Upper lobe of left lung (tissue), 6 donors: ENCODE results near the gene PPP2R2B. TPM values are rescaled to one million over a fixed set of nuclear protein-coding genes. Genes with fewer than 3 reads are reported as not detected.

Experiments
- ATAC-seq, 2 donors: fragments of 200-7000 bp; cut with Tn5 transposase; one replicate each; pipeline ENCODE4 v1.9.1; 2022; ENCODE audit warnings: mild to moderate bottlenecking in 2 of 2, moderate library complexity in 2 of 2; ENCODE audit not compliant: low FRiP score in 2 of 2
- DNase-seq, 2 donors: peaks; one replicate each; pipeline ENCODE4 v3.0.0-alpha.2; 2019 to 2020
- H3K27ac ChIP-seq, 4 donors: fragments of 200-600 bp; sonication (generic); one replicate each; pipeline ENCODE4 v1.5.1; 2016 to 2019
- H3K27me3 ChIP-seq, 4 donors: fragments of 200-600 bp; sonication (generic); one replicate each; pipeline ENCODE4 v1.5.1; 2017 to 2019
- H3K36me3 ChIP-seq, 4 donors: fragments of 200-600 bp; sonication (generic); one replicate each; pipeline ENCODE4 v1.5.1; 2016 to 2019
- H3K4me1 ChIP-seq, 4 donors: fragments of 200-600 bp; sonication (generic); one replicate each; pipeline ENCODE4 v1.5.1; 2018 to 2019
- H3K4me3 ChIP-seq, 4 donors: fragments of 200-600 bp; sonication (generic); one replicate each; pipeline ENCODE4 v1.5.1; 2017 to 2019; ENCODE audit warnings: mild to moderate bottlenecking in 2 of 4, moderate library complexity in 1 of 4
- H3K9me3 ChIP-seq, 4 donors: fragments of 200-600 bp; sonication (generic); one replicate each; pipeline ENCODE4 v1.5.1; 2018 to 2019
- CTCF ChIP-seq, 6 experiments: fragments of 450-650 bp in 4 of 6; fragments of 200-600 bp in 2 of 6; sonication (generic) in 2 of 6; IDR thresholded peaks; one replicate each; pipeline ENCODE4 v1.5.1; 2016 to 2019; ENCODE audit warnings: antibody characterized with exemption in 6 of 6
- EP300 ChIP-seq, 4 donors: sonication (generic); formaldehyde crosslinking; IDR thresholded peaks; one replicate each; pipeline ENCODE4 v1.5.1; 2017; ENCODE audit warnings: antibody characterized with exemption in 4 of 4, control low read depth in 2 of 4
- POLR2A ChIP-seq, 4 donors: fragments of 450-650 bp; IDR thresholded peaks; one replicate each; pipeline ENCODE4 v1.5.1; 2016 to 2017; ENCODE audit warnings: antibody characterized with exemption in 4 of 4, mild to moderate bottlenecking in 2 of 4
- POLR2AphosphoS5 ChIP-seq, 2 donors: sonication (generic); formaldehyde crosslinking; IDR thresholded peaks; one replicate each; pipeline ENCODE4 v1.5.1; 2017; ENCODE audit warnings: antibody characterized with exemption in 2 of 2
- WGBS, 2 donors: methylation state at CpG; one replicate each; pipeline ENCODE4 v1.1.5; 2017 to 2018; 5-methylcytosine and 5-hydroxymethylcytosine counted together
- total RNA-seq, 6 donors: library from RNA; depleted of rRNA in 4 of 6; stranded (reverse); fragments of >200 nt in 4 of 6; gene quantifications; one replicate each; pipeline versions ENCODE4 v1.1.0 to v1.2.1, GENCODE V29; 2016 to 2021
- donor health status: DM: no; HTN: no; CAD: no; lungs with moderate emphysema.
- donor health status: DM: no; HTN: yes; CAD: no; lungs with severe emphysema.

The PPP2R2B gene
- total RNA-seq, 6 donors from 2014 or later = 0.49 to 7.4 (median 1.3) TPM

- Histone ChIP-seq H3K9me3 (no peaks in the 10 kb centered on the region), H3K36me3 (no peaks in the 10 kb centered on the region), H3K4me1 (no peaks in the 10 kb centered on the region), H3K27ac (no peak overlapping the region), H3K27me3 (no peaks in the 10 kb centered on the region), H3K4me3 (no peak overlapping the region)
- DNase-seq = peak in 1 of 2 donors; percentile 57
- no peak for ATAC-seq
- 91 to 96% methylated on average over 16 to 32 of the region's 32 CpGs for WGBS, 2 donors
- TF ChIP-seq EP300 (IDR thresholded peaks at IDR 0.05) = no peak
- TF ChIP-seq POLR2AphosphoS5 (IDR thresholded peaks at IDR 0.05) = no peak
- no peak for TF ChIP-seq POLR2A (IDR thresholded peaks at IDR 0.05)
- TF ChIP-seq CTCF (IDR thresholded peaks at IDR 0.05) = no peak
Measured at GRCh38 chr5:146706321-146706972, 172.1 kb downstream of the PPP2R2B start.

DNA sequence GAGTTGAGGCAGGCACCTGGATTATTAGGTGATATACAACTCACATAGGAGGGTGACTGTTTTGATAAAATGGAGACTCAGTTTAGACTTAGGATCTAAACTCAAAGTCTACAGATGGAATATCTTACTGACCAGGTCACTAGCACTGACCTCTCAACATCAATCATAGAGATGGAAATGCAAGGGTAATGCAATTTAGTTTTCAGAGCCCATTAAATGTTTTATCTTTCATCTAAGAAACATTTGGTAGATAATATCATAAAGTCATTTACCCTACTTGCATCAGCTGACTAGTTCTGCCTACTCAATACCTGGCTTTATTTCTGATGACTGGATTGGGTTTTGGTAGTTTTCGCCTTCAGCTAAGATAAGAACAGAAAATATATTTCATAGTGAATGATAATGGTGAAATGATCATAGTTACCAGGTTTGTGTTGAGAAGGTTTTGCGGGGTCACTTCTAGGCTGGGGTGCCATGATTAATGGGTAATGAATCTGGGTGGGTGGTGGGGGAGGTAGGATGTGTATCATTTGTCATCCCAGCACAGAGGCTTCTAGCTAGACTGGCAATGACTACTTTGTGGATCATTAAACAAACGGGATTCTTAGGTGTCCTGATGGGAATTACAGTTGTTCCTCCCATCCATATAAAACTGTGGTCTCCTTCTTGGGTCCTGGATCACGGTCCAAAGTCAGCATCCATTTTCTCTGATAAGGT, 173.4 kb downstream of the PPP2R2B start:
- TF ChIP-seq POLR2AphosphoS5 (IDR thresholded peaks at IDR 0.05) (no peak), EP300 (IDR thresholded peaks at IDR 0.05) (no peak), CTCF (IDR thresholded peaks at IDR 0.05) (no peak), POLR2A (IDR thresholded peaks at IDR 0.05) (no peak)
- 80 to 93% methylated on average over 4 of the region's 4 CpGs for WGBS, 2 donors
- no peak for ATAC-seq
- Histone ChIP-seq H3K4me1 (no peaks in the 10 kb centered on the region), H3K27me3 (no peaks in the 10 kb centered on the region), H3K27ac (no peak overlapping the region), H3K4me3 (no peak overlapping the region), H3K36me3 (no peaks in the 10 kb centered on the region), H3K9me3 (no peaks in the 10 kb centered on the region)
- DNase-seq = no peak

GRCh38 chr5:146703899-146704298, 174.7 kb downstream of the PPP2R2B start:
- Histone ChIP-seq H3K27me3 (no peaks in the 10 kb centered on the region), H3K4me3 (no peak overlapping the region), H3K4me1 (no peaks in the 10 kb centered on the region), H3K9me3 (no peaks in the 10 kb centered on the region), H3K27ac (no peak overlapping the region), H3K36me3 (no peaks in the 10 kb centered on the region)
- WGBS, 2 donors = 19 to 28% methylated on average over 1 of the region's 1 CpG
- ATAC-seq (no peak), DNase-seq (no peak)
- TF ChIP-seq CTCF (IDR thresholded peaks at IDR 0.05) = no peak
- TF ChIP-seq EP300 (IDR thresholded peaks at IDR 0.05) = no peak
- TF ChIP-seq POLR2A (IDR thresholded peaks at IDR 0.05) = no peak
- no peak for TF ChIP-seq POLR2AphosphoS5 (IDR thresholded peaks at IDR 0.05)

DNA sequence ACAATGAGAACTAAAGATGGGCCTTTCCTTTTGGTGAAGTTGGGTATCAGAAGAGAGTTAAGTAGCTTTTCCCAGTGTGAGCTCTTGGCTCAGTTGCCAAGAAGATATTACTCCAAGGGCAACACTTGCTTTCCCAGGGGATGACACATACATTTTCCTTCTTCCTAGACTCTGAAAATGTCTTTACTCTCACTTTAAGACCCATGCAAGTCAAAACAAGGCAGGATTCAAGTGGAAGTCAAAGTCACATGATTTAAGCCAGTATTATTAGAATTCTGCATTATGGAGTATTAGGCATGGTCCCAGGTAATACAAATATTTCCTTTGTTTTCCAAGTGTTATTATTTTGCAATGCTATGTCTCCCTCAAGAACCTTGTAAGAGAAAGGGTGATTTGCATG, 175.1 kb downstream of the PPP2R2B start:
- no peaks in the 10 kb centered on the region for H3K9me3 ChIP-seq
- H3K4me3 ChIP-seq = no peak overlapping the region
- H3K27ac ChIP-seq = no peak overlapping the region
- no peaks in the 10 kb centered on the region for H3K4me1 ChIP-seq
- H3K27me3 ChIP-seq = no peaks in the 10 kb centered on the region
- no peak for DNase-seq
- TF ChIP-seq POLR2AphosphoS5 (IDR thresholded peaks at IDR 0.05) (no peak), POLR2A (IDR thresholded peaks at IDR 0.05) (no peak), EP300 (IDR thresholded peaks at IDR 0.05) (no peak), CTCF (IDR thresholded peaks at IDR 0.05) (no peak)
- no peaks in the 10 kb centered on the region for H3K36me3 ChIP-seq
- ATAC-seq = no peak
